HepG2 (cell line): Measurements from ENCODE around the gene TEKT1. TPM values are rescaled to one million over a fixed set of nuclear protein-coding genes. Genes with fewer than 3 reads are reported as not detected.

Experiments
- BRF2 ChIP-seq: sonication (generic); formaldehyde crosslinking; IDR thresholded peaks from 2 replicates; pipeline ENCODE4 v1.8.1; 2022; ENCODE audit warnings: mild to moderate bottlenecking, missing genetic modification reagents
- CREB1 ChIP-seq, 2 experiments: fragments of 450-650 bp in 1 of 2; IDR thresholded peaks; 2 replicates each; pipeline ENCODE4 v1.6.1; 2016 to 2017; ENCODE audit warnings: control low read depth in 1 of 2, mild to moderate bottlenecking in 1 of 2, missing compliant biosample characterization in 1 of 2, missing genetic modification characterization in 1 of 2
- CSRNP2 ChIP-seq: sonication (generic); formaldehyde crosslinking; conservative IDR thresholded peaks from 2 replicates; pipeline ENCODE4 v1.8.0; 2022; ENCODE audit warnings: low read depth, missing genetic modification reagents
- KDM1A ChIP-seq: IDR thresholded peaks from 2 replicates; pipeline ENCODE4 v1.6.1; 2016; ENCODE audit warnings: missing compliant biosample characterization
- MAF1 ChIP-seq: sonication (generic); formaldehyde crosslinking; IDR thresholded peaks from 2 replicates; pipeline ENCODE4 v1.5.0; 2020; ENCODE audit warnings: missing genetic modification reagents, borderline replicate concordance
- PBX2 ChIP-seq: IDR thresholded peaks from 2 replicates; pipeline ENCODE4 v1.6.1; 2016; ENCODE audit warnings: control low read depth
- SIN3B ChIP-seq: fragments of 150-350 bp; IDR thresholded peaks from 2 replicates; pipeline ENCODE4 v1.6.1; 2014; ENCODE audit warnings: low read length
- STAG1 ChIP-seq: sonication (generic); formaldehyde crosslinking; IDR thresholded peaks from 2 replicates; pipeline ENCODE4 v1.4.0; 2020; ENCODE audit warnings: missing genetic modification reagents
- ZBTB34 ChIP-seq: sonication (generic); formaldehyde crosslinking; IDR thresholded peaks from 2 replicates; pipeline ENCODE4 v1.8.0; 2022; ENCODE audit warnings: mild to moderate bottlenecking, missing genetic modification reagents
- ZFP37 ChIP-seq: sonication (generic); formaldehyde crosslinking; IDR thresholded peaks from 2 replicates; pipeline ENCODE4 v1.4.0; 2020; ENCODE audit warnings: missing genetic modification reagents, borderline replicate concordance
- ZFY ChIP-seq: sonication (generic); formaldehyde crosslinking; IDR thresholded peaks from 2 replicates; pipeline ENCODE4 v1.4.0; 2020; ENCODE audit warnings: missing genetic modification reagents
- ZNF414 ChIP-seq: sonication (generic); formaldehyde crosslinking; IDR thresholded peaks from 2 replicates; pipeline ENCODE4 v1.5.0; 2020; ENCODE audit warnings: missing genetic modification reagents
- ZNF451 ChIP-seq: sonication (generic); formaldehyde crosslinking; IDR thresholded peaks from 2 replicates; pipeline ENCODE4 v1.5.0; 2020; ENCODE audit warnings: mild to moderate bottlenecking, missing genetic modification reagents
- ZNF550 ChIP-seq: sonication (generic); formaldehyde crosslinking; IDR thresholded peaks from 2 replicates; pipeline ENCODE4 v1.4.0; 2020; ENCODE audit warnings: mild to moderate bottlenecking, missing genetic modification reagents, borderline replicate concordance
- ZNF576 ChIP-seq: sonication (generic); formaldehyde crosslinking; IDR thresholded peaks from 2 replicates; pipeline ENCODE4 v1.4.0; 2020; ENCODE audit warnings: mild to moderate bottlenecking, missing genetic modification reagents
- ZNF790 ChIP-seq: sonication (generic); formaldehyde crosslinking; IDR thresholded peaks from 2 replicates; pipeline ENCODE4 v1.8.0; 2022; ENCODE audit warnings: missing genetic modification reagents, mild to moderate bottlenecking, borderline replicate concordance
- ZZZ3 ChIP-seq: sonication (generic); formaldehyde crosslinking; IDR thresholded peaks from 2 replicates; pipeline ENCODE4 v1.4.0; 2020; ENCODE audit warnings: missing genetic modification reagents, mild to moderate bottlenecking, borderline replicate concordance
- polyA plus RNA-seq, 8 experiments: library from polyadenylated mRNA; depleted of rRNA in 3 of 8; stranded (reverse) in 7 of 8; unstranded in 1 of 8; fragments of >200 nt; fragmentation: Illumina TruSeq in 4 of 8; extraction: Trizol in 4 of 8; gene quantifications; 2 replicates each; pipeline versions ENCODE4 v1.2.1 to v1.2.3, GENCODE V29; 2011 to 2016; ENCODE audit warnings: low read depth in 4 of 8, missing spikeins in 1 of 8, mixed read lengths in 1 of 8; ENCODE audit not compliant: insufficient read depth in 1 of 8
- total RNA-seq, 5 experiments: library from RNA; depleted of rRNA; stranded (reverse); fragments of >200 nt; fragmentation: Illumina TruSeq; extraction: Trizol; gene quantifications; 2 replicates each; pipeline ENCODE4 v1.2.3, GENCODE V29; 2016; ENCODE audit warnings: low read depth in 1 of 5

The TEKT1 gene
- total and polyA plus RNA-seq, 2 of the 13 experiments (the other 11 are each of a cell fraction or from before 2014, with no cell fraction given): not detected

- TF ChIP-seq ZBTB34 (CRISPR knock-in tag) (no peak), PBX2 (CRISPR knock-in tag) (no peak), ZNF451 (CRISPR knock-in tag) (no peak), KDM1A (no peak), CSRNP2 (CRISPR knock-in tag) (no peak), ZNF576 (no peak), ZNF414 (CRISPR knock-in tag) (no peak), ZFP37 (no peak), CREB1 (IDR thresholded peaks at IDR 0.05) (no peak), CREB1 (CRISPR knock-in tag; IDR thresholded peaks at IDR 0.05) (no peak), ZNF790 (CRISPR knock-in tag) (no peak), ZFY (CRISPR knock-in tag) (peak; percentile 32; the same call in 1 of the 2 replicates), STAG1 (CRISPR knock-in tag) (0 out of 2 replicates have a peak, but pooled peaks have one; percentile 7), BRF2 (CRISPR knock-in tag) (no peak), ZZZ3 (no peak), SIN3B (no peak), ZNF550 (CRISPR knock-in tag) (no peak), MAF1 (CRISPR knock-in tag) (no peak)
Observed at GRCh38 chr17:6755731-6756184, 75.8 kb downstream of the TEKT1 start, which contains the start of gene XAF1 (continued).
